Adrenal gland (tissue), 19 donors: ENCODE measurements around the gene BPIFB4. TPM values are rescaled to one million over a fixed set of nuclear protein-coding genes. Genes with fewer than 3 reads are reported as not detected.

Source experiments
- DNase-seq, 7 donors: peaks; one replicate each; pipeline ENCODE4 v3.0.0-alpha.2; 2019 to 2020
- H3K27ac ChIP-seq, 5 donors: fragments of 200-600 bp; sonication (generic) in 4 of 5; 1 replicate in 3 of 5; 2 replicates in 2 of 5; pipeline versions ENCODE4 v1.5.1 to v1.8.0; 2016 to 2020; ENCODE audit warnings: mild to moderate bottlenecking in 1 of 5
- H3K27me3 ChIP-seq: fragments of 200-600 bp; 2 replicates; pipeline ENCODE4 v1.8.0; 2021
- H3K36me3 ChIP-seq, 2 donors: fragments of 200-600 bp; replicated peaks in 1 of 2; 1 replicate in 1 of 2; 2 replicates in 1 of 2; pipeline versions ENCODE4 v1.5.1 to v1.8.0; 2018 to 2022
- H3K4me1 ChIP-seq, 2 donors: fragments of 200-600 bp; replicated peaks in 1 of 2; 1 replicate in 1 of 2; 2 replicates in 1 of 2; pipeline versions ENCODE4 v1.5.1 to v1.8.0; 2018 to 2021
- H3K4me3 ChIP-seq, 4 donors: fragments of 200-600 bp; sonication (generic) in 3 of 4; one replicate each; pipeline ENCODE4 v1.5.1; 2016 to 2018
- H3K9me3 ChIP-seq, 3 donors: fragments of 200-600 bp; sonication (generic) in 1 of 3; replicated peaks in 1 of 3; 1 replicate in 2 of 3; 2 replicates in 1 of 3; pipeline versions ENCODE4 v1.5.1 to v1.8.0; 2016 to 2021
- POLR2A ChIP-seq, 2 donors: fragments of 450-650 bp; IDR thresholded peaks; one replicate each; pipeline ENCODE4 v1.6.1; 2017; ENCODE audit warnings: antibody characterized with exemption in 2 of 2, mild to moderate bottlenecking in 2 of 2, moderate library complexity in 1 of 2
- WGBS, 4 donors: extraction: QIAGEN DNeasy Blood & Tissue Kit in 2 of 4; methylation state at CpG; one replicate each; pipeline versions ENCODE4 v1.1.5 to v1.1.7; 2013 to 2017; 5-methylcytosine and 5-hydroxymethylcytosine counted together
- intact Hi-C, 2 donors: fragments of 100-400 bp; cut with DNase I; formaldehyde crosslinking; loops; one replicate each; pipeline versions ENCODE4 v1.14.1 to v1.15.0; 2022 to 2023
- long read RNA-seq, 10 donors: library from polyadenylated mRNA in 3 of 10; unstranded in 2 of 10; stranded (forward) in 1 of 10; transcript quantifications; one replicate each; pipeline ENCODE4 v2.0.0 and lab custom pipeline, GENCODE V29; 2021 to 2026
- polyA plus RNA-seq, 3 donors: library from polyadenylated mRNA; stranded (reverse); fragments of 200-250 nt in 2 of 3; fragments of 350-450 nt in 1 of 3; fragmentation: Illumina TruSeq in 1 of 3; extraction: RNeasy Lipid Tissue Mini Kit (QIAGEN cat#74804) in 1 of 3; gene quantifications; one replicate each; pipeline ENCODE4 v1.2.3, GENCODE V29; 2013 to 2014
- total RNA-seq, 9 donors: library from RNA; depleted of rRNA in 4 of 9; stranded (reverse); fragments of >200 nt in 4 of 9; fragments of 120-200 nt in 1 of 9; fragmentation: NEBNext Ultra II Directional in 1 of 9; extraction: Animal tissue kit (Norgen Biotek cat#: 25700) in 1 of 9; gene quantifications; one replicate each; pipeline versions ENCODE4 v1.1.0 to v1.2.4, GENCODE V29; 2013 to 2023
- TF ChIP-seq, protein P1 (sequence below), 6 experiments: fragments of 450-650 bp in 4 of 6; fragments of 200-600 bp in 2 of 6; sonication (generic) in 1 of 6; IDR thresholded peaks; 1 replicate in 5 of 6; 2 replicates in 1 of 6; pipeline versions ENCODE4 v1.5.1 to v1.8.0; 2016 to 2021; ENCODE audit warnings: antibody characterized with exemption in 6 of 6, mild to moderate bottlenecking in 2 of 6, moderate library complexity in 1 of 6
- donor health status: healthy with polysubstance abuse.
- donor health status: Bipolar disorder and iron deficiency.
- donor health status: DM: yes; HTN: yes; CAD: no.
- donor health status: DM: no; HTN: no; CAD: no.
- donor health status: DM: no; HTN: no; CAD: no.
- donor health status: DM: yes; HTN: yes; CAD: no.

BPIFB4 gene
- not detected for total RNA-seq
- under 1 TPM in 1 of 3 donors, not detected in 2; 0.07 TPM for polyA plus RNA-seq
- long read RNA-seq, donor 1 = 0 reads
- long read RNA-seq, donor 2 = 0 reads
- long read RNA-seq, donor 3 = 0 reads
- long read RNA-seq, donor 4 = 0 reads
- long read RNA-seq, donor 5 = 0 reads
- long read RNA-seq, donor 6 = 0 reads
- long read RNA-seq, donor 7 = 0 reads
- long read RNA-seq, donor 8 = 0 reads
- long read RNA-seq, donor 9 = 0 reads
- long read RNA-seq, donor 10 = 0 reads

DNA sequence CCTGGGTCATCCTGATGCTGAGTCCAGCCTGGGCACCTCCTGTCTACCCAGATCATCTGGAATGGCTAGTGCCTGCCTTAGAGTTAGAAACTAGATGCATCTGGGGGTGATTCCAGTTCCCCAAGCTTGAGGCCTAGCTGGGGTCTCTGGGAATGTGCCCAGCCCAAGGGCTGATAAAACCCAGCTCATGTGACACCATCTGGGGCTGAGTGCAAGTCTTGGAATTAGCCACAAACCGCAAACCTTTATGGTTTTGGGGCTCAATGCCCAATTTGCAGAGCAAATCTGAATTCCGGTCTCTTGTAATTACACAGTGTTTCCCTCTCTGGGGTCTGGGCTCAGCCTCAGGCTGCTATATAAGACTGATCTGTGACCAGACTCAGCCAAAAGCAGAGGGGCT is at the start of gene BPIFB4:
TSS of gene BPIFB4 (plus strand) at position 385 of the 400 bp plus-strand sequence. CDS start 1,884 bp downstream, outside the sequence.
- Histone ChIP-seq H3K4me1 (no peaks in the 10 kb centered on the region), H3K27me3 (peaks cover 7% of the 10 kb centered on the region), H3K9me3 (no peaks in the 10 kb centered on the region), H3K36me3 (no peaks in the 10 kb centered on the region), H3K27ac (no peak within 1 kb of the TSS), H3K4me3 (no peak within 1 kb of the TSS)
- 86 to 100% (median 93%) methylated on average over 2 of the region's 2 CpGs for WGBS, 4 donors
- no peak for DNase-seq
- TF ChIP-seq, protein P1, sequence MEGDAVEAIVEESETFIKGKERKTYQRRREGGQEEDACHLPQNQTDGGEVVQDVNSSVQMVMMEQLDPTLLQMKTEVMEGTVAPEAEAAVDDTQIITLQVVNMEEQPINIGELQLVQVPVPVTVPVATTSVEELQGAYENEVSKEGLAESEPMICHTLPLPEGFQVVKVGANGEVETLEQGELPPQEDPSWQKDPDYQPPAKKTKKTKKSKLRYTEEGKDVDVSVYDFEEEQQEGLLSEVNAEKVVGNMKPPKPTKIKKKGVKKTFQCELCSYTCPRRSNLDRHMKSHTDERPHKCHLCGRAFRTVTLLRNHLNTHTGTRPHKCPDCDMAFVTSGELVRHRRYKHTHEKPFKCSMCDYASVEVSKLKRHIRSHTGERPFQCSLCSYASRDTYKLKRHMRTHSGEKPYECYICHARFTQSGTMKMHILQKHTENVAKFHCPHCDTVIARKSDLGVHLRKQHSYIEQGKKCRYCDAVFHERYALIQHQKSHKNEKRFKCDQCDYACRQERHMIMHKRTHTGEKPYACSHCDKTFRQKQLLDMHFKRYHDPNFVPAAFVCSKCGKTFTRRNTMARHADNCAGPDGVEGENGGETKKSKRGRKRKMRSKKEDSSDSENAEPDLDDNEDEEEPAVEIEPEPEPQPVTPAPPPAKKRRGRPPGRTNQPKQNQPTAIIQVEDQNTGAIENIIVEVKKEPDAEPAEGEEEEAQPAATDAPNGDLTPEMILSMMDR (IDR thresholded peaks at IDR 0.05) = no peak
- TF ChIP-seq POLR2A (IDR thresholded peaks at IDR 0.05) = no peak
- intact Hi-C loops = no loop called here

DNA sequence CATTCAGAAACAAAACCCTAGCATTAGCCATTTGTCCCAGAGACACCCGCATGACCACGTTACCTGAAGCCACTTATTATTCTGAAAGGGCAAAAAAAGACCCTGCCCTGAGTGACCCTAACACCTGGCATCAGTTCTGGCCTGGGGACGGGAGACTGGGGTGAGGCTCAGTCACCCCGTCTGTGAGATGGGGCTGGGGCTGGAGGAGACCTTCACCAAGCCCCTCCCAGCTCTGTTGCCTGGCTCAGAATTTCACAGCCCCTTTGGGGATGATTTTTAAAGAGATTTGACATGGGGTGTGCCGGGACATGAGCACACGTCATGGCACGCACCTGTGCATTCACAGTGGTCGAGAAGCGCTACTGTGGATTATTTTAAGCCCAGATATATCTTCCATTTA is 49.4 kb upstream of the BPIFB4 start:
- H3K9me3 ChIP-seq = no peaks in the 10 kb centered on the region
- H3K36me3 ChIP-seq = no peaks in the 10 kb centered on the region
- intact Hi-C loops = no loop called here
- no peak overlapping the region for H3K27ac ChIP-seq
- no peaks in the 10 kb centered on the region for H3K27me3 ChIP-seq
- TF ChIP-seq, protein P1 (IDR thresholded peaks at IDR 0.05) = no peak
- TF ChIP-seq POLR2A (IDR thresholded peaks at IDR 0.05) = no peak
- 68 to 87% (median 84%) methylated on average over 7 to 9 of the region's 9 CpGs for WGBS, 4 donors
- no peak for DNase-seq
- no peak overlapping the region for H3K4me3 ChIP-seq
- H3K4me1 ChIP-seq = no peaks in the 10 kb centered on the region

DNA sequence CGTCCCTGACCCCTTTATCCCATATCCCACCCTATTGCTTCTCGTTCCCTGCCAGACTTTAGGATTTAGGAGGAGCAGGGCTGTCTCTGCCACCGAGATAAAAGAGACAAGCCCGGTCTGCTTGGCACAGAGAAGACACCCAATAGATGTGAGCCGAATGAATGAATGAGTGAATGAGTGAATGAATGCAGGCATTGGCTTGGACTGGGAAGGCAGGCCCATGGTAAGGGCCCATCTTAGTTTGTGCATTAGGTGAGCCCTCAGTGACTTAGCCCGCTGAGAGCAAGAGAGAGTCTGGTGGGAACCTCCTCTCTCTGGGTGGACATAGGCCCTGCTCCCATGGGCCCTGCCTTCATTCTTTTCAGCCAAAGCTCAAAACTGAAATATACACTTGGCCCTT is 48.9 kb upstream of the BPIFB4 start:
- no peaks in the 10 kb centered on the region for H3K9me3 ChIP-seq
- H3K27me3 ChIP-seq = no peaks in the 10 kb centered on the region
- no peaks in the 10 kb centered on the region for H3K4me1 ChIP-seq
- no peak for TF ChIP-seq POLR2A (IDR thresholded peaks at IDR 0.05)
- TF ChIP-seq, protein P1 (IDR thresholded peaks at IDR 0.05) = no peak
- H3K4me3 ChIP-seq = no peak overlapping the region
- H3K36me3 ChIP-seq = no peaks in the 10 kb centered on the region
- no peak for DNase-seq
- 74 to 84% (median 80%) methylated on average over 6 of the region's 6 CpGs for WGBS, 4 donors
- intact Hi-C loops = no loop called here
- no peak overlapping the region for H3K27ac ChIP-seq

DNA sequence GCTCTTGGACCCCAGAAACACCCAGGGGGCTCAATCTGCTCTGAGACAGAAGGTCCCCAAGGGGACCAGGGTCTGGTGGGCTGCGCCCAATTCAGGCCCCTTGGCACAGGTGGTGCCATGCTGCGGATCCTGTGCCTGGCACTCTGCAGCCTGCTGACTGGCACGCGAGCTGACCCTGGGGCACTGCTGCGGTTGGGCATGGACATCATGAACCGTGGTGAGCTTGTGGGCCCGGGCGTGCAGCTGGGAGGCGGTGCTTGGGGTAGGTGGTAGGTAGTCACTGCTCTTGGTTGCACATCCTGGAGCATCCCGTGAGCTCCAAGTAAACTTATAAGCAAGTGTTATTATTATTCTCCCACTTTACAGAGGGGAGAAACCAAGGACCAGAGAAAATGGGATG is 47.9 kb upstream of the BPIFB4 start, which contains the start of gene BPIFB6:
TSS of gene BPIFB6 (plus strand) at position 118 of the 400 bp plus-strand sequence. CDS start at position 118, 0 bp downstream.
- Histone ChIP-seq H3K4me1 (no peaks in the 10 kb centered on the region), H3K36me3 (no peaks in the 10 kb centered on the region)

More for the DNA sequence above, 47.9 kb upstream of the BPIFB4 start, which contains the start of gene BPIFB6:
- H3K27ac ChIP-seq = no peak within 1 kb of the TSS
- H3K9me3 ChIP-seq = no peaks in the 10 kb centered on the region
- no peaks in the 10 kb centered on the region for H3K27me3 ChIP-seq
- no peak for DNase-seq
- H3K4me3 ChIP-seq = no peak within 1 kb of the TSS
- TF ChIP-seq, protein P1 (IDR thresholded peaks at IDR 0.05) = no peak
- no peak for TF ChIP-seq POLR2A (IDR thresholded peaks at IDR 0.05)
- intact Hi-C loops = no loop called here
- 81 to 88% (median 84%) methylated on average over 9 to 10 of the region's 10 CpGs for WGBS, 4 donors
